AG04450 (cell line): ENCODE measurements around the gene MAP3K5. TPM values are rescaled to one million over a fixed set of nuclear protein-coding genes. Genes with fewer than 3 reads are reported as not detected.

Experiments
- CTCF ChIA-PET: fragments of 300-600, 350-600 bp; formaldehyde crosslinking; extraction: SDS; loops from one replicate; lab custom pipeline; 2022; ENCODE audit warnings: antibody characterized with exemption, inconsistent platforms; lab: Charles Lee
- POLR2A ChIA-PET: fragments of 350-600 bp; formaldehyde crosslinking; extraction: SDS; loops from one replicate; lab custom pipeline; 2021; ENCODE audit warnings: antibody characterized with exemption, inconsistent platforms; lab: Yijun Ruan, JAX
- DNase-seq: peaks from one replicate; pipeline ENCODE4 v3.0.0-alpha.2; 2011; ENCODE audit warnings: low read depth, low spot score
- H3K27ac ChIP-seq: one replicate; pipeline ENCODE4 v1.5.1; 2012; ENCODE audit warnings: low read depth, low read length, control low read depth
- H3K27me3 ChIP-seq: one replicate; pipeline ENCODE4 v1.6.0; 2012; ENCODE audit warnings: low read length; ENCODE audit not compliant: control insufficient read depth, insufficient read depth
- H3K4me3 ChIP-seq: 2 replicates; pipeline ENCODE4 v1.5.1; 2011; ENCODE audit warnings: mild to moderate bottlenecking, low read depth, low read length, control low read depth
- H3K9me3 ChIP-seq: 2 replicates; pipeline ENCODE4 v1.5.1; 2012; ENCODE audit warnings: low read length; ENCODE audit not compliant: control insufficient read depth, insufficient read depth
- CTCF ChIP-seq: IDR thresholded peaks from 2 replicates; pipeline ENCODE4 v1.5.1; 2011; ENCODE audit warnings: low read depth, low read length, control low read depth, inconsistent platforms
- polyA plus RNA-seq: library from polyadenylated mRNA; depleted of rRNA; stranded (reverse); fragments of >200 nt; gene quantifications from 2 replicates; pipeline ENCODE4 v1.2.3, GENCODE V29; 2011

MAP3K5 gene
- polyA plus RNA-seq, 1 experiment, result 17.0 TPM

DNA sequence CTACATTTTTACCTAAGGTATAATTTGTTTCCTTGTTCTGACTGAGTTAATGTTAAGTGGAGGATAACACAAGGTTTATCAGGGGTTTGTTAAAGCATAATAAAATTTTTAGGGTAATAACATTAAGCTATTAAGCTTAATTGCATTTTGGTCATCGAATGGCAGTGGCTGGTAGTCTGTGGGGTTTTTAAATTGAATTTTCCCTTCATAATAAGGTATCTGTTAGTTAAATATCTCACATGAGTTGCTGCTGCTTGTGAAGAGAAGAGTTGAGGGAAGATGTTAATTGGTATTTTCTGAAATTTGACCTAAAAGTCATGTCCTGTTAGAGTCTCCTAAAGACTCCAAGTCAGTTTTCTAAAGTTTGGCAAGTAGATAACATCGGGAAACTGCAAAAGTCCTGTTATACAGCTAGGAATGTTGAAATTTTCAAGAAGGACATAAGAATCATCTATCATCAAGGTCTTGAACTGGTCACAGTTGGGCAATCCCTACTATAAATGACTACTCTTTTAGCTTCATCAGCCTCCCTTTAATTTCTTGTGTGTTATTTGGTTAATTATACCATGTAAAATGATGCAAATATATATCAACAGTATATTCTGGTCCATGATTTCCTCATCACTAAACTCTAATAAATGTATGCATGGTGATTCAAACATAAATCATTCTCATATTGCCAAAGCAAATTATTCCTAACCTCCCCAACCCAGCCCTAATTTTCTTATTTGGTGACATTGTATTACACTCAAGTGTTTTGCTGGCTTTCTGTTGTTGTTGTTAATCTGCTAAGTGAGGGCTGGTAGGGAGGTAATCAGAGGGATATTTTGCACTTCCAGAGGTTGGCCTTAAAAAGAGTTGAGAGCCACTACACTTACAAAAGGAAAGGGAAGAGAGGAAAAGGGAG lies 64.0 kb downstream of the MAP3K5 start:
- POLR2A ChIA-PET, result interaction anchor here (0.7 kb wide), 1 partner anchor 69 kb away, joined by 3 read pairs; no protein-coding TSS in a partner anchor
- TF ChIP-seq CTCF, result no peak
- Histone ChIP-seq H3K4me3 (no peak overlapping the region), H3K27ac (no peak overlapping the region), H3K27me3 (no peaks in the 10 kb centered on the region), H3K9me3 (no peaks in the 10 kb centered on the region; the same call in 1 of the 2 replicates)
- no peak for DNase-seq
- CTCF ChIA-PET, result no interaction called here

- CTCF ChIA-PET, result no interaction called here
- TF ChIP-seq CTCF, result no peak
- H3K27me3 ChIP-seq, result no peaks in the 10 kb centered on the region
- H3K27ac ChIP-seq, result no peak overlapping the region
- H3K9me3 ChIP-seq, result no peaks in the 10 kb centered on the region; the same call in 1 of the 2 replicates
- H3K4me3 ChIP-seq, result no peak overlapping the region
- POLR2A ChIA-PET, result no interaction called here
- DNase-seq, result no peak
Measured at GRCh38 chr6:136726837-136727557, 65.3 kb downstream of the MAP3K5 start.

GRCh38 chr6:136725124-136725523 lies 67.2 kb downstream of the MAP3K5 start:
- Histone ChIP-seq H3K4me3 (no peak overlapping the region), H3K27me3 (no peaks in the 10 kb centered on the region), H3K9me3 (no peaks in the 10 kb centered on the region; the same call in 1 of the 2 replicates), H3K27ac (no peak overlapping the region)
- DNase-seq, result no peak
- ChIA-PET CTCF (no interaction called here), POLR2A (no interaction called here)
- no peak for TF ChIP-seq CTCF

GRCh38 chr6:136723780-136724179 lies 68.5 kb downstream of the MAP3K5 start:
- DNase-seq, result no peak

More at GRCh38 chr6:136723780-136724179, 68.5 kb downstream of the MAP3K5 start:
- ChIA-PET POLR2A (interaction anchor here (0.7 kb wide), 1 partner anchor 21 kb away, joined by 8 read pairs; no protein-coding TSS in a partner anchor), CTCF (no interaction called here)
- no peaks in the 10 kb centered on the region for H3K27me3 ChIP-seq
- no peak overlapping the region for H3K4me3 ChIP-seq
- no peak for TF ChIP-seq CTCF
- H3K9me3 ChIP-seq, result no peaks in the 10 kb centered on the region
- H3K27ac ChIP-seq, result no peak overlapping the region
